HL-60 (cell line): ENCODE data around the gene CENPX.

Experiments
- DNase-seq, 2 experiments: peaks; one replicate each; pipeline ENCODE4 v3.0.0-alpha.2; 2010 to 2020; ENCODE audit warnings: low read depth in 1 of 2, low spot score in 1 of 2
- H3K27ac ChIP-seq: fragments of 250-450 bp; sonication (Bioruptor Pico); replicated peaks from 2 replicates; pipeline ENCODE4 v1.5.1; 2020; ENCODE audit warnings: mild to moderate bottlenecking, moderate library complexity
- H3K27me3 ChIP-seq: fragments of 250-450 bp; sonication (Bioruptor Pico); 2 replicates; pipeline ENCODE4 v1.5.1; 2021; ENCODE audit warnings: mild to moderate bottlenecking, moderate library complexity; ENCODE audit not compliant: insufficient read depth, poor library complexity, severe bottlenecking
- H3K4me3 ChIP-seq: replicated peaks from 2 replicates; pipeline ENCODE4 v1.5.1; 2011; ENCODE audit warnings: mild to moderate bottlenecking, control low read depth, low read length; ENCODE audit not compliant: insufficient read depth
- CTCF ChIP-seq: IDR thresholded peaks from one replicate; pipeline ENCODE4 v1.5.1; 2011; ENCODE audit warnings: low read length, control low read depth, inconsistent platforms; ENCODE audit not compliant: insufficient read depth
- GABPA ChIP-seq: IDR thresholded peaks from 2 replicates; pipeline ENCODE4 v1.6.1; 2012; ENCODE audit warnings: low read depth
- POLR2AphosphoS5 ChIP-seq: IDR thresholded peaks from 2 replicates; pipeline ENCODE4 v1.6.1; 2012; ENCODE audit warnings: low read depth
- REST ChIP-seq: IDR thresholded peaks from 2 replicates; pipeline ENCODE4 v1.6.1; 2012; ENCODE audit warnings: low read depth; ENCODE audit not compliant: insufficient replicate concordance
- SPI1 ChIP-seq: IDR thresholded peaks from 2 replicates; pipeline ENCODE4 v1.6.1; 2012; ENCODE audit warnings: low read depth, mild to moderate bottlenecking, borderline replicate concordance

The CENPX gene

GRCh38 chr17:82046903-82047302 lies 24.2 kb upstream of the CENPX start:
- no peak overlapping the region for H3K27ac ChIP-seq

GRCh38 chr17:82045936-82046484 lies 23.3 kb upstream of the CENPX start:
- Histone ChIP-seq H3K4me3 (no peak overlapping the region), H3K27me3 (no peaks in the 10 kb centered on the region), H3K27ac (no peak overlapping the region)
- no peak for DNase-seq
- TF ChIP-seq GABPA (no peak), POLR2AphosphoS5 (no peak), SPI1 (no peak), CTCF (no peak), REST (no peak)

More at GRCh38 chr17:82046903-82047302, 24.2 kb upstream of the CENPX start:
- no peak overlapping the region for H3K4me3 ChIP-seq
- TF ChIP-seq SPI1 (no peak), CTCF (no peak), POLR2AphosphoS5 (no peak)
- H3K27me3 ChIP-seq: no peaks in the 10 kb centered on the region
- DNase-seq: no peak

- Histone ChIP-seq H3K27ac (no peak overlapping the region), H3K27me3 (no peaks in the 10 kb centered on the region), H3K4me3 (no peak overlapping the region)
- no peak for DNase-seq
- TF ChIP-seq SPI1: no peak
- no peak for TF ChIP-seq POLR2AphosphoS5
- TF ChIP-seq CTCF: no peak
- no peak for TF ChIP-seq REST
Measured at GRCh38 chr17:82043507-82043906, 20.8 kb upstream of the CENPX start.

- Histone ChIP-seq H3K27me3 (no peaks in the 10 kb centered on the region), H3K27ac (no peak overlapping the region), H3K4me3 (no peak overlapping the region)
- no peak for DNase-seq
- TF ChIP-seq SPI1 (no peak), CTCF (no peak), POLR2AphosphoS5 (no peak), REST (no peak), GABPA (no peak)
Measured at GRCh38 chr17:82042649-82043048, 20.0 kb upstream of the CENPX start.
